ENCODE results near the gene SEBOX.
A peak's percentile ranks its signal among the peaks of the same experiment; 100 is the strongest.

The SEBOX gene

DNA sequence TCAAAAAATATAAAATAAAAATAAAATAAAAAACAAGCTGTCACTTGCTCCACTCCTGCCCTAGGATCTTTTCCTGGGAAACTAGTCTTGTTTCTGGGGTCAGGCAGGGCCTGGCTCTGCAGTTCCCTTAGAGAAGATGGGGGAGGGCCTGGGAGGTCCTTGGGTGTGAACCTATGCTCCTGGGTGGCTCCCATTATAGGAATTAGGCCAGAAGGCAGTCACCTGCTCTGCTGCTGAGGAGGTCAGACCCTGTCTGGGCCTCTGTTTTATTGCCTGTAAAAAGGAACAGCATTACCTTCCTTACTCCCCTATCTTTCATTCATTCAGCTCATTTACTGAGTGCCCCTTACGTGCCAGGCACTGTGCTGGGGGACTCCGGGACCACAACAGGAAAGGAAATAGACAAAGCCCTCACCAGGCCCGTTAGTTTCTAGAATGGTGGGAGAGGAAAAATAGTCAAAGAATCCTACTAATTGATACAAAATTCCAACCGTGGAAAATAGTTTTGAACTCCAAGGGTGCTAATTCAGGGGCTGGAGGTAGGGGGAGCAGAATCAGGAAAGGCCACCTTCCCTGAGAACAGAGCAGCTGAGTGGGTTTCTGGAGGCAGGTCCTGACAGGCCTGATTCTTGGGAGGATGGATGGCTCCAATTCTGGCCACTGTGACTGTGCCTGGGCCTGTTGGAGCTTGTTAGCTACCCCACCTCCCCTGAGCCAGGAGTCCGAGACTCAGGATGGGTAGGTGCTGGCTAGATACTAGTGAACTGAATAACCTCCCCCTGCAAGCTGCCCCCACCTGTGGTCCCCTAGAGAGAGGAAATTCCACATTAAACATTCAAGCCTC is 42.4 kb upstream of the SEBOX start (continued):
- TF ChIP-seq ZNF561 (tag by site-specific recombination; IDR thresholded peaks at IDR 0.05; ENCODE audit: borderline replicate concordance) (no peak; the same call in 1 of the 2 replicates), KLF1 (tag by site-specific recombination; IDR thresholded peaks at IDR 0.05) (peak; percentile 70), KLF7 (tag by site-specific recombination; IDR thresholded peaks at IDR 0.05; ENCODE audit: borderline replicate concordance) (no peak), HOXD13 (CRISPR knock-in tag; IDR thresholded peaks at IDR 0.05; ENCODE audit: borderline replicate concordance) (no peak), KLF10 (tag by site-specific recombination; IDR thresholded peaks at IDR 0.05) (0 out of 2 replicates have a peak, but pooled peaks have one; percentile 37), ZNF169 (tag by site-specific recombination; IDR thresholded peaks at IDR 0.05) (no peak), ZSCAN23 (tag by site-specific recombination; IDR thresholded peaks at IDR 0.05) (no peak), ZNF571 (tag by site-specific recombination; IDR thresholded peaks at IDR 0.05) (no peak), ZNF654 (tag by site-specific recombination; IDR thresholded peaks at IDR 0.05; ENCODE audit: low read depth) (no peak), ZNF837 (tag by site-specific recombination; IDR thresholded peaks at IDR 0.05) (no peak), ZNF76 (tag by site-specific recombination; IDR thresholded peaks at IDR 0.05; ENCODE audit: borderline replicate concordance, low read depth) (no peak), ZNF529 (tag by site-specific recombination; IDR thresholded peaks at IDR 0.05; ENCODE audit: insufficient replicate concordance) (no peak), ZNF292 (tag by site-specific recombination; IDR thresholded peaks at IDR 0.05; ENCODE audit: borderline replicate concordance, low read depth) (no peak), ZNF544 (tag by site-specific recombination; IDR thresholded peaks at IDR 0.05) (no peak), PRDM1 (tag by site-specific recombination; IDR thresholded peaks at IDR 0.05) (no peak), BCL11A (tag by site-specific recombination; IDR thresholded peaks at IDR 0.05; ENCODE audit: low read depth) (no peak)
- TF ChIP-seq, protein P1, sequence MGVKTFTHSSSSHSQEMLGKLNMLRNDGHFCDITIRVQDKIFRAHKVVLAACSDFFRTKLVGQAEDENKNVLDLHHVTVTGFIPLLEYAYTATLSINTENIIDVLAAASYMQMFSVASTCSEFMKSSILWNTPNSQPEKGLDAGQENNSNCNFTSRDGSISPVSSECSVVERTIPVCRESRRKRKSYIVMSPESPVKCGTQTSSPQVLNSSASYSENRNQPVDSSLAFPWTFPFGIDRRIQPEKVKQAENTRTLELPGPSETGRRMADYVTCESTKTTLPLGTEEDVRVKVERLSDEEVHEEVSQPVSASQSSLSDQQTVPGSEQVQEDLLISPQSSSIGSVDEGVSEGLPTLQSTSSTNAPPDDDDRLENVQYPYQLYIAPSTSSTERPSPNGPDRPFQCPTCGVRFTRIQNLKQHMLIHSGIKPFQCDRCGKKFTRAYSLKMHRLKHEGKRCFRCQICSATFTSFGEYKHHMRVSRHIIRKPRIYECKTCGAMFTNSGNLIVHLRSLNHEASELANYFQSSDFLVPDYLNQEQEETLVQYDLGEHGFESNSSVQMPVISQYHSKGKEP (tag by site-specific recombination; IDR thresholded peaks at IDR 0.05), result no peak
- TF ChIP-seq, protein P2, sequence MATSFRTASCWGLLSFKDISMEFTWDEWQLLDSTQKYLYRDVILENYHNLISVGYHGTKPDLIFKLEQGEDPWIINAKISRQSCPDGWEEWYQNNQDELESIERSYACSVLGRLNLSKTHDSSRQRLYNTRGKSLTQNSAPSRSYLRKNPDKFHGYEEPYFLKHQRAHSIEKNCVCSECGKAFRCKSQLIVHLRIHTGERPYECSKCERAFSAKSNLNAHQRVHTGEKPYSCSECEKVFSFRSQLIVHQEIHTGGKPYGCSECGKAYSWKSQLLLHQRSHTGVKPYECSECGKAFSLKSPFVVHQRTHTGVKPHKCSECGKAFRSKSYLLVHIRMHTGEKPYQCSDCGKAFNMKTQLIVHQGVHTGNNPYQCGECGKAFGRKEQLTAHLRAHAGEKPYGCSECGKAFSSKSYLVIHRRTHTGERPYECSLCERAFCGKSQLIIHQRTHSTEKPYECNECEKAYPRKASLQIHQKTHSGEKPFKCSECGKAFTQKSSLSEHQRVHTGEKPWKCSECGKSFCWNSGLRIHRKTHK (tag by site-specific recombination; IDR thresholded peaks at IDR 0.05), result no peak
- TF ChIP-seq, protein P3, sequence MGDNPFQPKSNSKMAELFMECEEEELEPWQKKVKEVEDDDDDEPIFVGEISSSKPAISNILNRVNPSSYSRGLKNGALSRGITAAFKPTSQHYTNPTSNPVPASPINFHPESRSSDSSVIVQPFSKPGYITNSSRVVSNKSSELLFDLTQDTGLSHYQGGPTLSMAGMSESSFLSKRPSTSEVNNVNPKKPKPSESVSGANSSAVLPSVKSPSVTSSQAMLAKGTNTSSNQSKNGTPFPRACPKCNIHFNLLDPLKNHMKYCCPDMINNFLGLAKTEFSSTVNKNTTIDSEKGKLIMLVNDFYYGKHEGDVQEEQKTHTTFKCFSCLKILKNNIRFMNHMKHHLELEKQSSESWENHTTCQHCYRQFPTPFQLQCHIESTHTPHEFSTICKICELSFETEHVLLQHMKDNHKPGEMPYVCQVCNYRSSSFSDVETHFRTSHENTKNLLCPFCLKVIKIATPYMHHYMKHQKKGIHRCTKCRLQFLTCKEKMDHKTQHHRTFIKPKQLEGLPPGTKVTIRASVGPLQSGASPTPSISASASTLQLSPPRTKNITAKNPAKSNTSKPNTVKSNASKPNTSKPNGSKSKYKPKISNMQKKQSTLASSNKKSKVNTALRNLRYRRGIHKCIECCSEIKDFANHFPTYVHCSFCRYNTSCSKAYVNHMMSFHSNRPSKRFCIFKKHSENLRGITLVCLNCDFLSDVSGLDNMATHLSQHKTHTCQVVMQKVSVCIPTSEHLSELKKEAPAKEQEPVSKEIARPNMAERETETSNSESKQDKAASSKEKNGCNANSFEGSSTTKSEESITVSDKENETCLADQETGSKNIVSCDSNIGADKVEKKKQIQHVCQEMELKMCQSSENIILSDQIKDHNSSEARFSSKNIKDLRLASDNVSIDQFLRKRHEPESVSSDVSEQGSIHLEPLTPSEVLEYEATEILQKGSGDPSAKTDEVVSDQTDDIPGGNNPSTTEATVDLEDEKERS (tag by site-specific recombination; IDR thresholded peaks at IDR 0.05), result no peak
- TF ChIP-seq, protein P4, sequence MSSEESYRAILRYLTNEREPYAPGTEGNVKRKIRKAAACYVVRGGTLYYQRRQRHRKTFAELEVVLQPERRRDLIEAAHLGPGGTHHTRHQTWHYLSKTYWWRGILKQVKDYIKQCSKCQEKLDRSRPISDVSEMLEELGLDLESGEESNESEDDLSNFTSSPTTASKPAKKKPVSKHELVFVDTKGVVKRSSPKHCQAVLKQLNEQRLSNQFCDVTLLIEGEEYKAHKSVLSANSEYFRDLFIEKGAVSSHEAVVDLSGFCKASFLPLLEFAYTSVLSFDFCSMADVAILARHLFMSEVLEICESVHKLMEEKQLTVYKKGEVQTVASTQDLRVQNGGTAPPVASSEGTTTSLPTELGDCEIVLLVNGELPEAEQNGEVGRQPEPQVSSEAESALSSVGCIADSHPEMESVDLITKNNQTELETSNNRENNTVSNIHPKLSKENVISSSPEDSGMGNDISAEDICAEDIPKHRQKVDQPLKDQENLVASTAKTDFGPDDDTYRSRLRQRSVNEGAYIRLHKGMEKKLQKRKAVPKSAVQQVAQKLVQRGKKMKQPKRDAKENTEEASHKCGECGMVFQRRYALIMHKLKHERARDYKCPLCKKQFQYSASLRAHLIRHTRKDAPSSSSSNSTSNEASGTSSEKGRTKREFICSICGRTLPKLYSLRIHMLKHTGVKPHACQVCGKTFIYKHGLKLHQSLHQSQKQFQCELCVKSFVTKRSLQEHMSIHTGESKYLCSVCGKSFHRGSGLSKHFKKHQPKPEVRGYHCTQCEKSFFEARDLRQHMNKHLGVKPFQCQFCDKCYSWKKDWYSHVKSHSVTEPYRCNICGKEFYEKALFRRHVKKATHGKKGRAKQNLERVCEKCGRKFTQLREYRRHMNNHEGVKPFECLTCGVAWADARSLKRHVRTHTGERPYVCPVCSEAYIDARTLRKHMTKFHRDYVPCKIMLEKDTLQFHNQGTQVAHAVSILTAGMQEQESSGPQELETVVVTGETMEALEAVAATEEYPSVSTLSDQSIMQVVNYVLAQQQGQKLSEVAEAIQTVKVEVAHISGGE (tag by site-specific recombination; conservative IDR thresholded peaks at IDR 0.05; ENCODE audit: low read depth), result no peak
- TF ChIP-seq, protein P5, sequence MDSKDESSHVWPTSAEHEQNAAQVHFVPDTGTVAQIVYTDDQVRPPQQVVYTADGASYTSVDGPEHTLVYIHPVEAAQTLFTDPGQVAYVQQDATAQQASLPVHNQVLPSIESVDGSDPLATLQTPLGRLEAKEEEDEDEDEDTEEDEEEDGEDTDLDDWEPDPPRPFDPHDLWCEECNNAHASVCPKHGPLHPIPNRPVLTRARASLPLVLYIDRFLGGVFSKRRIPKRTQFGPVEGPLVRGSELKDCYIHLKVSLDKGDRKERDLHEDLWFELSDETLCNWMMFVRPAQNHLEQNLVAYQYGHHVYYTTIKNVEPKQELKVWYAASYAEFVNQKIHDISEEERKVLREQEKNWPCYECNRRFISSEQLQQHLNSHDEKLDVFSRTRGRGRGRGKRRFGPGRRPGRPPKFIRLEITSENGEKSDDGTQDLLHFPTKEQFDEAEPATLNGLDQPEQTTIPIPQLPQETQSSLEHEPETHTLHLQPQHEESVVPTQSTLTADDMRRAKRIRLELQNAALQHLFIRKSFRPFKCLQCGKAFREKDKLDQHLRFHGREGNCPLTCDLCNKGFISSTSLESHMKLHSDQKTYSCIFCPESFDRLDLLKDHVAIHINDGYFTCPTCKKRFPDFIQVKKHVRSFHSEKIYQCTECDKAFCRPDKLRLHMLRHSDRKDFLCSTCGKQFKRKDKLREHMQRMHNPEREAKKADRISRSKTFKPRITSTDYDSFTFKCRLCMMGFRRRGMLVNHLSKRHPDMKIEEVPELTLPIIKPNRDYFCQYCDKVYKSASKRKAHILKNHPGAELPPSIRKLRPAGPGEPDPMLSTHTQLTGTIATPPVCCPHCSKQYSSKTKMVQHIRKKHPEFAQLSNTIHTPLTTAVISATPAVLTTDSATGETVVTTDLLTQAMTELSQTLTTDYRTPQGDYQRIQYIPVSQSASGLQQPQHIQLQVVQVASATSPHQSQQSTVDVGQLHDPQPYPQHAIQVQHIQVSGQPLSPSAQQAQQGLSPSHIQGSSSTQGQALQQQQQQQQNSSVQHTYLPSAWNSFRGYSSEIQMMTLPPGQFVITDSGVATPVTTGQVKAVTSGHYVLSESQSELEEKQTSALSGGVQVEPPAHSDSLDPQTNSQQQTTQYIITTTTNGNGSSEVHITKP (tag by site-specific recombination; IDR thresholded peaks at IDR 0.05), result peak; percentile 89
- TF ChIP-seq, protein P6, sequence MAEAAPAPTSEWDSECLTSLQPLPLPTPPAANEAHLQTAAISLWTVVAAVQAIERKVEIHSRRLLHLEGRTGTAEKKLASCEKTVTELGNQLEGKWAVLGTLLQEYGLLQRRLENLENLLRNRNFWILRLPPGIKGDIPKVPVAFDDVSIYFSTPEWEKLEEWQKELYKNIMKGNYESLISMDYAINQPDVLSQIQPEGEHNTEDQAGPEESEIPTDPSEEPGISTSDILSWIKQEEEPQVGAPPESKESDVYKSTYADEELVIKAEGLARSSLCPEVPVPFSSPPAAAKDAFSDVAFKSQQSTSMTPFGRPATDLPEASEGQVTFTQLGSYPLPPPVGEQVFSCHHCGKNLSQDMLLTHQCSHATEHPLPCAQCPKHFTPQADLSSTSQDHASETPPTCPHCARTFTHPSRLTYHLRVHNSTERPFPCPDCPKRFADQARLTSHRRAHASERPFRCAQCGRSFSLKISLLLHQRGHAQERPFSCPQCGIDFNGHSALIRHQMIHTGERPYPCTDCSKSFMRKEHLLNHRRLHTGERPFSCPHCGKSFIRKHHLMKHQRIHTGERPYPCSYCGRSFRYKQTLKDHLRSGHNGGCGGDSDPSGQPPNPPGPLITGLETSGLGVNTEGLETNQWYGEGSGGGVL (tag by site-specific recombination; IDR thresholded peaks at IDR 0.05), result peak; percentile 93

Data from HEK293 (cell line).